Breast epithelium (tissue), 4 donors: ENCODE results near the gene OCA2. TPM values are rescaled to one million over a fixed set of nuclear protein-coding genes. Genes with fewer than 3 reads are reported as not detected.

ENCODE experiments used
- DNase-seq, 2 donors: peaks; one replicate each; pipeline ENCODE4 v3.0.0-alpha.2; 2019; ENCODE audit warnings: low spot score in 2 of 2
- H3K27ac ChIP-seq, 2 donors: fragments of 200-600 bp; sonication (generic) in 1 of 2; one replicate each; pipeline ENCODE4 v1.5.1; 2016 to 2019; ENCODE audit warnings: mild to moderate bottlenecking in 1 of 2
- H3K27me3 ChIP-seq, 2 donors: fragments of 200-600 bp; sonication (generic) in 1 of 2; one replicate each; pipeline versions ENCODE4 v1.5.1 to v1.6.0; 2017 to 2019; ENCODE audit warnings: control low read depth in 1 of 2, mild to moderate bottlenecking in 1 of 2
- H3K36me3 ChIP-seq: fragments of 200-600 bp; one replicate; pipeline ENCODE4 v1.5.1; 2019
- H3K4me1 ChIP-seq, 2 donors: fragments of 200-600 bp; sonication (generic); one replicate each; pipeline ENCODE4 v1.5.1; 2016 to 2019; ENCODE audit warnings: control low read depth in 1 of 2
- H3K4me3 ChIP-seq, 3 donors: fragments of 200-600 bp; sonication (generic); 1 replicate in 2 of 3; 2 replicates in 1 of 3; pipeline ENCODE4 v1.5.1; 2016 to 2019; ENCODE audit warnings: mild to moderate bottlenecking in 3 of 3, moderate library complexity in 2 of 3
- H3K9me3 ChIP-seq, 2 donors: fragments of 200-600 bp; sonication (generic) in 1 of 2; one replicate each; pipeline ENCODE4 v1.5.1; 2016 to 2019; ENCODE audit warnings: control low read depth in 1 of 2
- POLR2A ChIP-seq: fragments of 450-650 bp; IDR thresholded peaks from one replicate; pipeline ENCODE4 v1.6.1; 2016; ENCODE audit warnings: antibody characterized with exemption, mild to moderate bottlenecking, moderate library complexity
- POLR2AphosphoS5 ChIP-seq, 3 donors: sonication (generic); formaldehyde crosslinking; IDR thresholded peaks; one replicate each; pipeline ENCODE4 v1.6.1; 2017; ENCODE audit warnings: antibody characterized with exemption in 3 of 3
- intact Hi-C: fragments of 100-400 bp; cut with DNase I; formaldehyde crosslinking; loops from one replicate; pipeline ENCODE4 v1.15.1; 2023; ENCODE audit warnings: low total_unique reads
- total RNA-seq, 3 donors: library from RNA; depleted of rRNA; stranded (reverse); fragments of >200 nt; gene quantifications; one replicate each; pipeline ENCODE4 v1.1.0, GENCODE V29; 2016
- TF ChIP-seq, protein P1 (sequence below), 3 donors: fragments of 450-650 bp; IDR thresholded peaks; one replicate each; pipeline ENCODE4 v1.5.1; 2016 to 2017; ENCODE audit warnings: antibody characterized with exemption in 3 of 3, mild to moderate bottlenecking in 3 of 3, moderate library complexity in 3 of 3

The OCA2 gene
- total RNA-seq, 3 donors from 2014 or later, result 0.59 to 0.80 (median 0.66) TPM

DNA sequence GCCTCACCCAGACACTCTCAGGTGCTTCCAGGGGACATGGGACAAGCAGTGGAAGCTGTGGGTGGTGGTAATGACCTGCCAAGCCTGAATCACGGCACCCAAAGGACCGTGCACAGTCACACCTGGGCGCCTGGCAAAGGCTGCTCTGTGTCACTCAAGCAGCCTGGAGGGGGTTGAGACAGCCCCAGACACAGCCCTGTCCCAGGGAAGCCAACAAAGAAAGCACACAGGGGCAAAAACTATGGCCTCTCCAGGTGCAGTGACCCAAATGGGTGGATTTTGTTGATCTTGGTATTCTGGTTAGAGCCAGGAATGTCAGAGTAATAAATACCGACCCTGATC lies 15.0 kb upstream of the OCA2 start:
- Histone ChIP-seq H3K4me1 (no peaks in the 10 kb centered on the region), H3K4me3 (no peak overlapping the region), H3K36me3 (peaks cover 8% of the 10 kb centered on the region), H3K27ac (no peak overlapping the region), H3K9me3 (no peaks in the 10 kb centered on the region), H3K27me3 (no peaks in the 10 kb centered on the region)
- TF ChIP-seq POLR2AphosphoS5 (IDR thresholded peaks at IDR 0.05), result no peak
- TF ChIP-seq, protein P1, sequence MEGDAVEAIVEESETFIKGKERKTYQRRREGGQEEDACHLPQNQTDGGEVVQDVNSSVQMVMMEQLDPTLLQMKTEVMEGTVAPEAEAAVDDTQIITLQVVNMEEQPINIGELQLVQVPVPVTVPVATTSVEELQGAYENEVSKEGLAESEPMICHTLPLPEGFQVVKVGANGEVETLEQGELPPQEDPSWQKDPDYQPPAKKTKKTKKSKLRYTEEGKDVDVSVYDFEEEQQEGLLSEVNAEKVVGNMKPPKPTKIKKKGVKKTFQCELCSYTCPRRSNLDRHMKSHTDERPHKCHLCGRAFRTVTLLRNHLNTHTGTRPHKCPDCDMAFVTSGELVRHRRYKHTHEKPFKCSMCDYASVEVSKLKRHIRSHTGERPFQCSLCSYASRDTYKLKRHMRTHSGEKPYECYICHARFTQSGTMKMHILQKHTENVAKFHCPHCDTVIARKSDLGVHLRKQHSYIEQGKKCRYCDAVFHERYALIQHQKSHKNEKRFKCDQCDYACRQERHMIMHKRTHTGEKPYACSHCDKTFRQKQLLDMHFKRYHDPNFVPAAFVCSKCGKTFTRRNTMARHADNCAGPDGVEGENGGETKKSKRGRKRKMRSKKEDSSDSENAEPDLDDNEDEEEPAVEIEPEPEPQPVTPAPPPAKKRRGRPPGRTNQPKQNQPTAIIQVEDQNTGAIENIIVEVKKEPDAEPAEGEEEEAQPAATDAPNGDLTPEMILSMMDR (IDR thresholded peaks at IDR 0.05), result no peak
- no peak for TF ChIP-seq POLR2A
- no peak for DNase-seq
- intact Hi-C loops, result no loop called here

DNA sequence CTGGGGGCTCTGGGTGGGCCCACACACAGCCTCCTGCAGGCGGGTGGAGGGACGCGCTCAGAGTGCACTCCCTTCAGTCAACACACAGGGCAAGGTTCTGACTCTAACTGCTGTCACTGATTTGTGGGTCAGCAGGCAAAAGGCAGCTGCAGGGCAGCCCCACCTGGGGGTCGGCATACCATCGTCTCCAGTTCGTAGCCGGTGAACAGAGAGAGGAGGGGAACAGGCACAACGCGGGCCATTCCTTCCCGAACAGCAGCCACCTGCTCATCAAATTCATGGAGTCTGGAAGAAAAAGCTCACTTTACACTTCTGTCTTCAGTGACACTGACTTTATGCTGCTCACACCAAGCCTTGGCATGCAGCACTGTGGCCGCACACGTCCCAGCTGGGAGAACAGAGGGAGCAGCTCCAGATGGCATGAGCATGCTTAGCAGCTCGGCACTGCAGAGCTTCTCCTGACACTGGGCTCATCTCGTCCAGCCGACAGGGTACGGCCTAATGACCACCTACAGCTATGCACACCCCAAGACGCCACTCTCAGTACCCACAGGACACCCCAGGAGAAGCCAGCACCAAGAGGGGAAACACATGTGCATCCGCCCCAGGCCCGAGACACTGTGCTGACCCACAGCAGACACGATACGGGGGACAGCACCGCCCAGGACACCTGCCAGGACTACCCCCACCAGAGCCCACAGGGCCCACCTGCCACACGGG lies 14.4 kb upstream of the OCA2 start:
- TF ChIP-seq POLR2A (no peak), POLR2AphosphoS5 (IDR thresholded peaks at IDR 0.05) (no peak)
- TF ChIP-seq, protein P1 (IDR thresholded peaks at IDR 0.05), result no peak
- H3K27ac ChIP-seq, result no peak overlapping the region

DNA sequence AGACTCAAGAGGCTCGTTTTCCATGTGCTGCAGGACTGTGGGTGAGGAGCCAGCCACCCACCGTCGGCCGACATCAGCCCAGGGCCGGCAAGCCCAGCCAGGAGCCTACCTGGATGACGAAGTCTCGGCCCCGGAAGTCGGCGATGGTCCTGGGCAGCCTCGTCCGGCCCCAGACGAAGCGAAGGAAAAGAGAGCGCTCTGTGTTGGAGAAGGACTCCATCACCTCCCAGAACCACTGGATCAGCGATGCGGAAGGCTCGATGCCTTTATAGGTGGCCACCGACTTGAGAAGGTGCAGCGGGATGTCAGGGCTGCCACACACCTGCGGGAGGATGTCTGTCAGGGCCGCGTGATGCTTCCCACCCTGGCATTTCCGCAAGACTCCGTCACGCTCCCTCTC lies 13.8 kb upstream of the OCA2 start:
- no peak for DNase-seq
- H3K27ac ChIP-seq, result no peak overlapping the region
- H3K9me3 ChIP-seq, result no peaks in the 10 kb centered on the region
- TF ChIP-seq POLR2AphosphoS5 (IDR thresholded peaks at IDR 0.05) (no peak), POLR2A (no peak)
- TF ChIP-seq, protein P1 (IDR thresholded peaks at IDR 0.05), result no peak
- no peak overlapping the region for H3K4me3 ChIP-seq
- H3K4me1 ChIP-seq, result no peaks in the 10 kb centered on the region
- intact Hi-C loops, result no loop called here
- no peaks in the 10 kb centered on the region for H3K27me3 ChIP-seq
- H3K36me3 ChIP-seq, result peaks cover 8% of the 10 kb centered on the region

More for the DNA sequence above, 14.4 kb upstream of the OCA2 start:
- Histone ChIP-seq H3K4me3 (no peak overlapping the region), H3K4me1 (no peaks in the 10 kb centered on the region), H3K27me3 (no peaks in the 10 kb centered on the region), H3K9me3 (no peaks in the 10 kb centered on the region), H3K36me3 (peaks cover 8% of the 10 kb centered on the region)
- intact Hi-C loops, result no loop called here
- DNase-seq, result no peak

DNA sequence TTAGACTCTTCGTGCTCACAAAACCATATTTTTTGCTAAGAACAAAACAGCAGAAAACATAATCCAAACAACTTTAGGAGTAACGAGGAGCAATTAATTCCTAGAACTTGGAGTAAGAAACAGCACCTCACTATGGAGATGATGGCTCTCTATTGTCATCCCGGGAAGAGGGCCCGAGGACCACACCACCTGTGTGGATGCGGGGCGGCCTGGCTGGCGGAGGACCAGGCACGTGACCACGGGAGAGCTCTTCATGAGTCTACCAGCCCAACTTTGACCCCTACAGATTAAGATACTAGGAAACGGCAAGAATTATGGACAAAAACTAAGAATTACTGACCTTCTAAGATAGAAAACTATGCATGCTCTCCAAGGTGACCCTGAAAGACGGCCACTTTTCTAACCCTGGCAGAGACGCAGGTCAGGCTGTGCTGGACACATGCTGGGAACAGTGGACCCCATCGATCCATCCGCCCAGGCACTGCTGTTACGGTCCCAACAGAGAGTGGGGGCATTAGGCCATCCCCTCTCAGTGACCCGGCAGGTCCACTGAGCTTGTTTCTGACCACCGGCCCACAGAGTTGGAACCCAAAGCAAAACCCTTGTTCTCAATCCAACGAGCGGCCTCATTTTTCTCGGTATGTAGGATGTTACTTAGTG lies 13.1 kb upstream of the OCA2 start:
- H3K4me1 ChIP-seq, result peaks cover 5% of the 10 kb centered on the region in 2 donors
- no peak overlapping the region for H3K4me3 ChIP-seq
- no peaks in the 10 kb centered on the region for H3K9me3 ChIP-seq
- H3K36me3 ChIP-seq, result peaks cover 8% of the 10 kb centered on the region
- no peak for DNase-seq
- H3K27ac ChIP-seq, result no peak overlapping the region
- TF ChIP-seq POLR2A, result no peak
- TF ChIP-seq, protein P1 (IDR thresholded peaks at IDR 0.05), result no peak
- no peak for TF ChIP-seq POLR2AphosphoS5 (IDR thresholded peaks at IDR 0.05)
- intact Hi-C loops, result no loop called here
- H3K27me3 ChIP-seq, result no peaks in the 10 kb centered on the region

DNA sequence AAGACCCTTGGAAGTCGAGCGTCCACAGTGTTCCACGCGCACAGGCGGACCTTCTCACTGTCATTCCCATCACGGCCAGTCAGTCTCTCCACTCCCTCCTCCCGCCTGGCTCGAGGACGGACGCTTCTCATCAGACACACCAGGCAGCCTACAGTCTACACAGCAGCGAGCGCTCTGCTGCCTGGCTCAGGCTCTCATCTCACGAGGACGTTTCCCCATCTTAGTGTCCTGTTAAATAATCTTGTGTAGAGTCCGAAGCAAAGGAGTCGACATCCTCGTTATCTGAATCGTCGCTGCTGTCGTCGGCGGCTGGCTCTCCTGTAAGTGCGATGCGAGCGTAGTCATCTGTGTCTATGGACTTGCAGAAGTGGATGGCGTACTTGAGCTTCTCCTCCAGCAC lies 12.4 kb upstream of the OCA2 start:
- no peak overlapping the region for H3K4me3 ChIP-seq
- no peaks in the 10 kb centered on the region for H3K9me3 ChIP-seq
- intact Hi-C loops, result no loop called here
- TF ChIP-seq POLR2AphosphoS5 (IDR thresholded peaks at IDR 0.05) (no peak), POLR2A (no peak)
- TF ChIP-seq, protein P1 (IDR thresholded peaks at IDR 0.05), result no peak
- peaks cover 8% of the 10 kb centered on the region for H3K36me3 ChIP-seq
- no peak for DNase-seq
- H3K27ac ChIP-seq, result no peak overlapping the region
- H3K27me3 ChIP-seq, result peaks cover 0 to 6% of the 10 kb centered on the region in 2 donors
- peaks cover 5 to 7% of the 10 kb centered on the region in 2 donors for H3K4me1 ChIP-seq
